GM12878 (cell line): Measurements from ENCODE around the gene SLC25A20. TPM values are rescaled to one million over a fixed set of nuclear protein-coding genes. Genes with fewer than 3 reads are reported as not detected.

ENCODE experiments used
- ATF7 ChIP-seq: fragments of 450-650 bp; IDR thresholded peaks from 2 replicates; pipeline ENCODE4 v1.6.1; 2016; ENCODE audit warnings: low read depth, mild to moderate bottlenecking
- CBX3 ChIP-seq: fragments of 200-600 bp; sonication (generic); IDR thresholded peaks from 2 replicates; pipeline ENCODE4 v1.6.1; 2016; ENCODE audit warnings: low read depth, borderline replicate concordance
- DPF2 ChIP-seq: fragments of 450-650 bp; IDR thresholded peaks from 2 replicates; pipeline ENCODE4 v1.6.1; 2017; ENCODE audit warnings: mild to moderate bottlenecking
- ESRRA ChIP-seq: IDR thresholded peaks from 2 replicates; pipeline ENCODE4 v1.6.1; 2012; ENCODE audit warnings: mild to moderate bottlenecking, low read length, improper control_type of control experiment
- ETV6 ChIP-seq, 2 experiments: fragments of 450-650 bp in 1 of 2; IDR thresholded peaks in 1 of 2; conservative IDR thresholded peaks in 1 of 2; 2 replicates each; pipeline ENCODE4 v1.6.1; 2014; ENCODE audit warnings: antibody characterized with exemption in 1 of 2, borderline replicate concordance in 1 of 2, low read depth in 1 of 2, mild to moderate bottlenecking in 1 of 2, moderate library complexity in 1 of 2
- NFXL1 ChIP-seq: fragments of 450-650 bp; IDR thresholded peaks from 2 replicates; pipeline ENCODE4 v1.6.1; 2017; ENCODE audit warnings: antibody characterized with exemption, mild to moderate bottlenecking, borderline replicate concordance
- NR2C2 ChIP-seq: IDR thresholded peaks from 2 replicates; pipeline ENCODE4 v1.6.1; 2011; ENCODE audit warnings: borderline replicate concordance, low read depth; ENCODE audit not compliant: control insufficient read depth, insufficient read length
- NR2F1 ChIP-seq: fragments of 450-650 bp; conservative IDR thresholded peaks from 2 replicates; pipeline ENCODE4 v1.6.1; 2017; ENCODE audit warnings: mild to moderate bottlenecking
- RELA ChIP-seq: fragments of 450-650 bp; IDR thresholded peaks from 2 replicates; pipeline ENCODE4 v1.8.0; 2014; ENCODE audit warnings: borderline replicate concordance; ENCODE audit not compliant: partially characterized antibody
- SMC3 ChIP-seq: IDR thresholded peaks from 2 replicates; pipeline ENCODE4 v1.6.1; 2011; ENCODE audit warnings: low read length, improper control_type of control experiment, borderline replicate concordance
- SP1 ChIP-seq: IDR thresholded peaks from one replicate; pipeline ENCODE4 v1.6.1; 2011; ENCODE audit warnings: low read depth, low read length
- SRF ChIP-seq, 2 experiments: IDR thresholded peaks; 2 replicates each; pipeline ENCODE4 v1.6.1; 2011; ENCODE audit warnings: low read depth in 2 of 2, low read length in 2 of 2, mild to moderate bottlenecking in 1 of 2, moderate library complexity in 1 of 2
- STAT3 ChIP-seq: IDR thresholded peaks from 2 replicates; pipeline ENCODE4 v1.6.1; 2011; ENCODE audit warnings: low read depth, low read length, improper control_type of control experiment
- USF1 ChIP-seq: IDR thresholded peaks from 2 replicates; pipeline ENCODE4 v1.6.1; 2011; ENCODE audit warnings: borderline replicate concordance, low read depth, mild to moderate bottlenecking, moderate library complexity, mixed read lengths, low read length; ENCODE audit not compliant: insufficient read depth; ENCODE audit errors: extremely low read length
- ZNF687 ChIP-seq: fragments of 450-650 bp; IDR thresholded peaks from 2 replicates; pipeline ENCODE4 v1.6.1; 2017; ENCODE audit warnings: mild to moderate bottlenecking, moderate library complexity
- polyA plus RNA-seq, 11 experiments: library from polyadenylated mRNA; depleted of rRNA in 4 of 11; unstranded in 6 of 11; stranded (reverse) in 5 of 11; fragments of >200 nt; fragmentation: Nextera tagmentation in 4 of 11; fragmentation: Illumina TruSeq in 1 of 11; extraction: Ambion mirVana in 4 of 11; extraction: Trizol in 1 of 11; gene quantifications; 1 replicate in 1 of 11; 2 replicates in 10 of 11; pipeline versions ENCODE4 v1.2.1 to v1.2.3, GENCODE V29; 2011 to 2016; ENCODE audit warnings: inconsistent platforms in 2 of 11, missing spikeins in 2 of 11, low read depth in 1 of 11
- total RNA-seq, 4 experiments: library from RNA; depleted of rRNA in 3 of 4; stranded (reverse); fragments of >200 nt in 3 of 4; fragmentation: Illumina TruSeq in 1 of 4; extraction: Trizol in 1 of 4; gene quantifications; 2 replicates each; pipeline versions ENCODE4 v1.2.1 to v1.2.3, GENCODE V29; 2013 to 2021
- TF ChIP-seq, protein P1 (sequence below): IDR thresholded peaks from 2 replicates; pipeline ENCODE4 v1.6.1; 2012; ENCODE audit warnings: improper control_type of control experiment, low read depth, low read length; ENCODE audit not compliant: insufficient replicate concordance
- TF ChIP-seq, protein P2 (sequence below): fragments of 450-650 bp; IDR thresholded peaks from 2 replicates; pipeline ENCODE4 v1.6.1; 2017; ENCODE audit warnings: borderline replicate concordance

The SLC25A20 gene
- total and polyA plus RNA-seq, 10 of the 15 experiments (the other 5 are each of a cell fraction or from before 2014, with no cell fraction given): 12.9 to 38.6 (median 22.1) TPM

DNA sequence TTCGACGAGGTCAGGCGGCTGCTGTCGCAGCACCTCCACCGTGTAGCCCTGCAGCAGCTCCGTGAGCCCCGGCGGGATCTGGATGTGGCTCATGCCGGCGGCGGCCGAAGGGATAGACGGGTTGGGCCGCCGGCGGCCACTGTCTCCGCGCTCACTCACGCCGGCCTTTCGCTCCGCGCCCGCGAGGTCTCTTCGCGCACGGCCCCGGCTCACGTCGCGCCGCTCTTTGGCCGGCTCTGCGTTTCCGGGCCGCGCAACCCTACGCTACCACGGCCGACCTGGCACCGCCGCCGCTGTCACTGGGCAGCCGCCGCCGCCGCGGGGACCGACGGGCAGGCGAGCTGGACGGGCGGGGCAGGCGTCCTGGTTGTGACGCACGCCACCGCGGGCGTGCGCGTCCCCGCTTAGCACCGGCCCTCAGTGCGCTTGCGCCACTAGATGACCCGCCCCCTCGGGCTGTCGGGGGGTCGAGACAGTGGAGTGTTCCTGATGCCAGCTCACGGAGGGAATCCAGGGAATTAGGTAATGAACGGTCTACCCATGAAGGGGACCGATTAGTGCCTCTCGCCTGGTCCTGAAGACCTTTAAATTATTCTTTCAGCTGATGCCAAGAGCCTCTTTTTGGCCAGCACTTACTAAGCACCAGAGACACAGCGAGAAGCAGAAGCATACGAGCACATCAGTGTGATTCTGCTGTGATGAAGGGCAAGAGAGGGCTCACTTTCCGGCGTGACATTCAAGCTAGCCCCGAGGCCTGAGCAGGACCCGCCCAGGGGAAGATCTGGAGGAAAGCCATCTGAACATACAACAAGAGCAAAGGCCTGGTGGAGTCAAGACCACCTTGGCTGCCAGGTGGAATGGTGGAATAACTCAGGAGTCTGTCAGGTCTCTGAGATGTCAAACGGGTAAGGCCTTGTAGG lies 50.9 kb downstream of the SLC25A20 start, which contains the start of gene PRKAR2A (continued):
- TF ChIP-seq, protein P1, sequence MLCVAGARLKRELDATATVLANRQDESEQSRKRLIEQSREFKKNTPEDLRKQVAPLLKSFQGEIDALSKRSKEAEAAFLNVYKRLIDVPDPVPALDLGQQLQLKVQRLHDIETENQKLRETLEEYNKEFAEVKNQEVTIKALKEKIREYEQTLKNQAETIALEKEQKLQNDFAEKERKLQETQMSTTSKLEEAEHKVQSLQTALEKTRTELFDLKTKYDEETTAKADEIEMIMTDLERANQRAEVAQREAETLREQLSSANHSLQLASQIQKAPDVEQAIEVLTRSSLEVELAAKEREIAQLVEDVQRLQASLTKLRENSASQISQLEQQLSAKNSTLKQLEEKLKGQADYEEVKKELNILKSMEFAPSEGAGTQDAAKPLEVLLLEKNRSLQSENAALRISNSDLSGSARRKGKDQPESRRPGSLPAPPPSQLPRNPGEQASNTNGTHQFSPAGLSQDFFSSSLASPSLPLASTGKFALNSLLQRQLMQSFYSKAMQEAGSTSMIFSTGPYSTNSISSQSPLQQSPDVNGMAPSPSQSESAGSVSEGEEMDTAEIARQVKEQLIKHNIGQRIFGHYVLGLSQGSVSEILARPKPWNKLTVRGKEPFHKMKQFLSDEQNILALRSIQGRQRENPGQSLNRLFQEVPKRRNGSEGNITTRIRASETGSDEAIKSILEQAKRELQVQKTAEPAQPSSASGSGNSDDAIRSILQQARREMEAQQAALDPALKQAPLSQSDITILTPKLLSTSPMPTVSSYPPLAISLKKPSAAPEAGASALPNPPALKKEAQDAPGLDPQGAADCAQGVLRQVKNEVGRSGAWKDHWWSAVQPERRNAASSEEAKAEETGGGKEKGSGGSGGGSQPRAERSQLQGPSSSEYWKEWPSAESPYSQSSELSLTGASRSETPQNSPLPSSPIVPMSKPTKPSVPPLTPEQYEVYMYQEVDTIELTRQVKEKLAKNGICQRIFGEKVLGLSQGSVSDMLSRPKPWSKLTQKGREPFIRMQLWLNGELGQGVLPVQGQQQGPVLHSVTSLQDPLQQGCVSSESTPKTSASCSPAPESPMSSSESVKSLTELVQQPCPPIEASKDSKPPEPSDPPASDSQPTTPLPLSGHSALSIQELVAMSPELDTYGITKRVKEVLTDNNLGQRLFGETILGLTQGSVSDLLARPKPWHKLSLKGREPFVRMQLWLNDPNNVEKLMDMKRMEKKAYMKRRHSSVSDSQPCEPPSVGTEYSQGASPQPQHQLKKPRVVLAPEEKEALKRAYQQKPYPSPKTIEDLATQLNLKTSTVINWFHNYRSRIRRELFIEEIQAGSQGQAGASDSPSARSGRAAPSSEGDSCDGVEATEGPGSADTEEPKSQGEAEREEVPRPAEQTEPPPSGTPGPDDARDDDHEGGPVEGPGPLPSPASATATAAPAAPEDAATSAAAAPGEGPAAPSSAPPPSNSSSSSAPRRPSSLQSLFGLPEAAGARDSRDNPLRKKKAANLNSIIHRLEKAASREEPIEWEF: no peak
- TF ChIP-seq NR2C2: no peak
- peak; percentile 46 for TF ChIP-seq RELA
- no peak for TF ChIP-seq SMC3
- TF ChIP-seq CBX3: no peak
- no peak for TF ChIP-seq NFXL1
- no peak for TF ChIP-seq ESRRA
- TF ChIP-seq SRF (IDR thresholded peaks at IDR 0.05; ENCODE audit: low read depth in 2 of 2, low read length in 2 of 2): no peak
- TF ChIP-seq, protein P2, sequence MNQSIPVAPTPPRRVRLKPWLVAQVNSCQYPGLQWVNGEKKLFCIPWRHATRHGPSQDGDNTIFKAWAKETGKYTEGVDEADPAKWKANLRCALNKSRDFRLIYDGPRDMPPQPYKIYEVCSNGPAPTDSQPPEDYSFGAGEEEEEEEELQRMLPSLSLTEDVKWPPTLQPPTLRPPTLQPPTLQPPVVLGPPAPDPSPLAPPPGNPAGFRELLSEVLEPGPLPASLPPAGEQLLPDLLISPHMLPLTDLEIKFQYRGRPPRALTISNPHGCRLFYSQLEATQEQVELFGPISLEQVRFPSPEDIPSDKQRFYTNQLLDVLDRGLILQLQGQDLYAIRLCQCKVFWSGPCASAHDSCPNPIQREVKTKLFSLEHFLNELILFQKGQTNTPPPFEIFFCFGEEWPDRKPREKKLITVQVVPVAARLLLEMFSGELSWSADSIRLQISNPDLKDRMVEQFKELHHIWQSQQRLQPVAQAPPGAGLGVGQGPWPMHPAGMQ: no peak
- no peak for TF ChIP-seq USF1
- no peak for TF ChIP-seq SP1
- no peak for TF ChIP-seq ETV6 (conservative IDR thresholded peaks at IDR 0.05 in 1 of 2, IDR thresholded peaks at IDR 0.05 in 1 of 2; ENCODE audit: borderline replicate concordance in 1 of 2, low read depth in 1 of 2)
- TF ChIP-seq ATF7: no peak
- TF ChIP-seq DPF2: peak; percentile 79
- TF ChIP-seq STAT3: no peak
- TF ChIP-seq ZNF687: peak; percentile 95
- peak; percentile 54; the same call in 1 of the 2 replicates for TF ChIP-seq NR2F1
